Central memory CD4-positive, alpha-beta T cell (primary cell): ENCODE results near the gene RUFY4.
"Not testable (repeated sequence)": the region's sequence is repeated elsewhere in the genome, so short reads cannot be mapped to it uniquely, and the experiment has no call there.

ENCODE experiments used
- DNase-seq: peaks from one replicate; pipeline ENCODE4 v3.0.0; 2022

RUFY4 gene

DNA sequence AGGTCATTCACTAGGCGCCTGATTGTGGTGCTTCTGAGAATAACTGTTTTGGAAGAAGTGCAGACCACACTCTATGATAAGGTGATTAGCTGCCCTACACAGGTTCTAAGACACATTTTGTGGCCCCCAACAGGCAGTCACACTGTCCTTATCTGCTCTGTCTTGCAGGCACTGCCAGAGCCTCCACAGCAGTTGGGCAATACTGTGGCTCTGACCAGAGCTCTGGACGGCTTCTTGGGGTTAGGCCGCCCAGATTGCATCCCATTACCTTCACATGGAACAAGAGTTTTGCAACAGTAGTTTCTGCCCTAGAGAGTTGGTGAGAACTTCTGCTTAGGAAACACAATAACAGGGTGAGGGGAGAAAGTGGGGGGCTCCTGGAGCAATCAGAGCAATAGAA, 22.7 kb downstream of the RUFY4 start:
- DNase-seq, result no peak

DNA sequence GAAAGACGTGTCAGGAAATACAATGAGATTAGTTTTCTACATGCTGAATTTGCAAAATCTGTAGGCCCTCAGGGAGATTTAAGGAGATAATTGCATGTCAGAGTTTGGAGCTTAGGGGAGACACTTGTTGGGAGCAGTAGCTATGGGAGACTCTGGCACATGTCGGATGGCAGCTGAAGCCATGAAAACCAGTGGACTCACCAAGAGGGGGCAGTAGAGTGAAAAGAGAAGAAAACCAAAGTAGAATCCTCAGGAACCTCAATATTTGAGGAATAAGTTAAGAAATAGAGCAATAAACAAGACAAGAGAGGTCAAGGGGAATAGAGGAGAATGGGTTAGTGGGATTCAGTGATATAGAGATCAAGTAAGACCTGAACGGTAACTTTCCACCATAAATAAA, 24.8 kb downstream of the RUFY4 start:
- DNase-seq, result no peak

DNA sequence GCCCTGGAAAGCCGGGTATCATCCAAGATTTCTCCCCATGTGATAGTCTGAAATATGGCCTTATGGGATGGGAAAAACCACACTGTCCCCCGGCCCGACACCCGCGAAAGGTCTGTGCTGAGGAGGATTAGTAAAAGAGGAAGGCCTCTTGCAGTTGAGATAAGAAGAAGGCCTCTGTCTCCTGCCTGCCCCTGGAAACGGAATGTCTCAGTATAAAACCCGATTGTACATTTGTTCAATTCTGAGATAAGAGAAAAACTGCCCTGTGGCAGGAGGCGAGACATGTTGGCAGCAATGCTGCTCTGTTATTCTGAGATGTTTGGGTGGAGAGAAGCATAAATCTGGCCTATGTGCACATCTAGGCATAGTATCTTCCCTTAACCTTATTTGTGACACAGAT, 26.8 kb downstream of the RUFY4 start:
- DNase-seq, result no peak

DNA sequence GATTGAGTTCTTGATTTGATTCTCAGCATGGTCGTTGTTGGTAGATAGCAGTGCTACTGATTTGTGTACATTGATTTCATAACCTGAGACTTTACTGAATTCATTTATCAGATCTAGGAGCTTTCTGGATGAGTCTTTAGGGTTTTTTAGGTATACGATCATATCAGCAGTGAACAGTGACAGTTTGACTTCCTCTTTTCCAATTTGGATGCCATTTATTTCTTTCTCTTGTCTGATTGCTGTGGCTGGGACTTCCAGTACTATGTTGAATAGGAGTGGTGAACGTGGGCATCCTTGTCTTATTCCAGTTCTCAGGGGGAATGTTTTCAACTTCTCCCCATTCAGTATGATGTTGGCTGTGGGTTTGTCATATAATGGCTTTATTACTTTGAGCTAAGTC, 28.9 kb downstream of the RUFY4 start:
- no peak for DNase-seq

DNA sequence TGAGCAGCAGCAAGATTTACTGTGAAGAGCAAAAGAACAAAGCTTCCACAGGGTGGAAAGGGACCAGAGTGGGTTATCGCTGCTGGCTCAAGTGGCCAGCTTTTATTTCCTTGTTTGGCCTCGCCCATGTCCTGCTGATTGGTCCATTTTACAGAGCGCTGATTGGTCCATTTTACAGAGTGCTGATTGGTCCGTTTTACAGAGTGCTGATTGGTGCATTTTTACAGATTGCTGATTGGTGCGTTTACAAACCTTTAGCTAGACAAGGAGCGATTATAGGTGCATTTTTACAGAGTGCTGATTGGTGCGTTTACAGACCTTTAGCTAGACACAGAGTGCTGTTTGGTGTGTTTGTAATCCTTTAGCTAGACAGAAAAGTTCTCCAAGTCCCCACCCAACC, 39.8 kb downstream of the RUFY4 start:
- not testable (repeated sequence) for DNase-seq

DNA sequence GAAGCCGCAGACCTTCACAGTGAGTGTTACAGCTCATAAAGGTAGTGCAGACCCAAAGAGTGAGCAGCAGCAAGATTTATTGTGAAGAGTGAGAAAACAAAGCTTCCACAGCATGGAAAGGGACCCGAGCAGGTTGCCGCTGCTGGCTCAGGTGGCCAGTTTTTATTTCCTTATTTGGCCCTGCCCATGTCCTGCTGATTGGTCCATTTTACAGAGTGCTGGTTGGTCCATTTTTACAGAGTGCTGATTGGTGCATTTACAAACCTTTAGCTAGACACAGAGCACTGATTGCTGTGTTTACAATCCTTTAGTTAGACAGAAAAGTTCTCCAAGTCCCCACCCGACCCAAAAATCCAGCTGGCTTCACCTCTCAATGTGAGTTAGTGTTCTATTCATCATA, 52.7 kb downstream of the RUFY4 start:
- DNase-seq, result not testable (repeated sequence)

DNA sequence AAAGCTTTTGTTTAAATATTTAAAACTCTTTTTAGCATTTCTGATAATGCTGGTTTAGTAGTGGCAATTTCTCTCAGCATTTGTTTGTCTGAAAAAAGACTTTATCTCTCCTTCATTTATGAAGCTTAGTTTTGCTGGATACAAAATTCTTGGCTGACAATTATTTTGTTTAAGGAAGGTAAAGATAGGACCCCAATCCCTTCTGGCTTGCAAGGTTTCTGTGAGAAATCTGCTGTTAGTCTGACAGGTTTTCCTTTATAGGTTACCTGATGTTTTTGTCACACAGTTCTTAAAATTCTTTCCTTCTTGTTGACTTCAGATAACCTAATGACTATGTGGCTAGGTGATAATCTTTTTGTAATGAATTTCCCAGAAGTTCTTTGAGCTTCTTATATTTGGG, 53.2 kb downstream of the RUFY4 start:
- DNase-seq, result not testable (repeated sequence)

DNA sequence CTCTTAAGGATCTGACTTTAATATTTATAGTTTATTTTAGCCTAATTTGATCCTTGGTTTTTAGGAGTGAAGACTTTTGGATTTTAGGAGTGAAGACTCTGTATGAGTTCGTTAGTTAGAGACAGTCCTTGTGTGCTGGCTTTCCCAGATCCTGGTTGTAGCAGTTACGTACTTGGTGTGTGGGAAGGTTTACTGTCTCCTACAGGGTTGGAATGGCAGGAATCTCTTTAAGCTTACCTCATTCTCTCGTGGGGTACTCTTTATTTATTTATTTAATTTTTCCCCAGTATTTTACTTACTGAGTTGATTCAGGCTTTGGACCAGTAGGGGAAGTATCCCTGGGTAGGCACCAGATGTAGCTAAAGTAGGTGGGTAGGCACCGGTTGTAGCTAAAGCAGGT, 54.9 kb downstream of the RUFY4 start:
- DNase-seq, result no peak

DNA sequence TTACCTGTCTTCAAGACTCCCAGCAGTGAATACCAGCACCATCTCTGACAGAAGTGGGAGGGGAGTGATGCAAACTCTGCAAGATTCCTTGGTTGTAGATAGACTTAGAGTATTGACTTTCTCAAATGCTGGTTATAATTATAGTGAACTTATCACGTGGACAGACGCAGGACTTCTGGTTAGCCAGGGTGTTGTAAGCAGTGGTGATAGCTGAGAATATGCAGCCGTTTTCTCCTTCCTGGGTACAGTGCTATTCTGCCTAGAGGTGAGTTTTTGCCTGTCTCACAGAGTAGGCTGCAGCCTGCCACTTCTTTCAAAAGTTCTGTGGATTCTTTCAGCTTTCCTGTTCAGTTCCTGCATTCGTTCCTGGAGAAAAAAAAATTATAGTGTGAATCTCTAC, 56.0 kb downstream of the RUFY4 start:
- DNase-seq, result no peak

DNA sequence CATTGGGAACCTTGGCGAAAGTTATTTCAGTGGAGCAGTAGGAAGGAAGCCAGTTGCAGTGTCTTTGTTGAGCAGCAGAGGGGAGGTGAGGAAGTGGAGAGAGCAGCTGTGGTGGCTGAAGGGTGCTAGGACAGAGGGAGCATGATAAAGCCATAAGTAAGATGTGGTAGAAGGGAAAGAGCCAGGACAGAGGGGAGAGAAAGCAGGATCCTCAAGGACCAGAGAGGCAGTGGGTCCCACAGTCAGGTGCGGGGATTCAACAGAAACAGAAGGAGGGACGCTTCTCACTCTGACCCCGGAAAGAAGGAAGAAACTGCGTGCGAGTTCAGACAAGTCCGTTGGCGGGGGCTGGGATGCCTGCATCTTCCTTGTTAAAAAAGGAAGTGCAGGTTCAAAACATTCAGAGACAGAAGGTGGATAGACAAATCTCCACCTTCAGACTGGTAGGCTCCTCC, 56.6 kb downstream of the RUFY4 start, which contains the start of gene CXCR2:
Gene CXCR2, plus strand, starts transcription at position 403 of the 455 bp plus-strand sequence. CDS start 8,774 bp downstream, outside the sequence.
- no peak for DNase-seq

DNA sequence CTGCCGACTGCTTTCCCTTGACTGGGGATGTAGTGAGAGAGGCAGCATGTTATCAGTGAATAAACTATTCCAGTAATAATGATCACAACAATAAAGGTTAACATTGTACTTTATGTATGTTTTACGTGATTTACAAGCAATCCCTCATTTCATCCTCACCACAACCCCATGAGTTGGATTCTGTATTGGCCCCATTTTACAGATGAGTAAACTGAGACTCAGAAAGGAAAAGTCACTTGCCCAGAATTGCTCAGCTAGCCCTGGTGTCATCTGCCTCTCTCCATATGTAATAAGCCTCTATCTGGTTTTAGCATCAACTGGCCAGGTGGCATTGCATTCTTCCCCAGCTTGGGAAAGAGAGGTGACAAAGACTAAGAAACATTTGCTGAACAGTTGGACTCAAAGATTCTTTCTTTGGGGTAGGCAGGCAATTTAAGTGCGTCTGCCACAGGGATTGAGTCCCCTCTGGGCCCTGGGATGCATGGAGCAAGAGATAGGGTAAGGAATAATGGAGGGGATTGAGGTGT, 58.9 kb downstream of the RUFY4 start:
- no peak for DNase-seq

DNA sequence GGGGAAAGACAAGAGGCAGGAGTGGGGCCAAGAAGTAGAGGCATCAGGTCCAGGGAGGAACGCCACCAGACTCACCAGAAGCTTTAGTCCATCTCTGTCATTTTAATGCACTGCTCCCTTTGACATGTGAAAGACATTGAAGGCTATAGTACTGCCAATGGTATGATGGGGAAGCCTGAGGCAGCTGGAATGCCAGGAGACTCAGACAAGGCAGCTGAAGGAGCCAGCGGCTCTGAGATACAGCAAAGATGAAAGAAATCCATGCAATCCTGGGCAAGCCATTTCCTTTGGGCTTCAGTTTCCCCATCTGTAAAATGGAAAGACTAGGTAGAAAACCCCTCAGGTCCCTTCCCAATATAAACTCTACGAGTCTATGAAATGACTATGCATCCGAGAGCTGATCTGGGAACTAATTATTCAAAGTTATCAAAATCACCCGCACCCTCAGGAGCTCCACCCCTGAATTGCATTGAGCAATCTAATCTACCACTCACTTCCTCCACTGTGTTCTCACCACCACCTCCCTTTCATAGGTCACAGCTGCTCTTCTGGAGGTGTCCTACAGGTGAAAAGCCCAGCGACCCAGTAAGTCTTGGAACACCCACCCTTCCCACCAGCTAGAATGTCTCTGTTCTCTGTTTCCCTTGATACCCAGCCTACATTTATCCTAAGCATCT, 59.9 kb downstream of the RUFY4 start:
- DNase-seq, result no peak

DNA sequence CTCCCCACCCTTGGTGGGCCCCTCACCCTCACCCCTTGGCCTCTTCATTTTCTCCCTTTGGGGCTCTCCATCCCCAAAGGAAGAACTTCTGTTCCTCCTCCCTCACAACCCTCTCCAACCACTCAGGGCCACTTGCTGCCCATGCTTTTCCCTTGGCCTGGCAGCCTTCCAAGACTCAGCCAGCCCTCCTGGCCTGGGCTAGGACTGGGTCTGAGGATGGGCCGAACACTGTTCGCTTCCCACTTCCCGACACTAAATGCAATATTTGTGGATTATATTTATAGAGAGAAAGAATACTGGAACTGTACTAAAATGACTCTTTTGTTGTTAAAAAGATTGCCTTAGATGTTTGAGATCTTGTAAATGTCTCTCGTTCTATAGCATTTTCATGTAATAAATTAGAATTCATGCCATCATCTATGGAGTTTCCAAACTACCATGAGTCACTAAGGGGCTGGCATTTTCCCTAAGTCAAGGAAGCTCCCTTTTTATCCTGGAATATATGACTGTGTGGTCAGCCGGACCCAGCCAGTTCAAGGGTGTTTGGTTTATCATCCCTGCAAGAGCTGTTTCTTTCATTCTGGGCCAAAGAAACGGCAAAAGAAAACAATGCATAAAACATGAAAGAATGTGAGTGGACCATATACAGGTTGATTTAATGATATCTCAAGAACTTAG, 60.5 kb downstream of the RUFY4 start:
- DNase-seq, result no peak

DNA sequence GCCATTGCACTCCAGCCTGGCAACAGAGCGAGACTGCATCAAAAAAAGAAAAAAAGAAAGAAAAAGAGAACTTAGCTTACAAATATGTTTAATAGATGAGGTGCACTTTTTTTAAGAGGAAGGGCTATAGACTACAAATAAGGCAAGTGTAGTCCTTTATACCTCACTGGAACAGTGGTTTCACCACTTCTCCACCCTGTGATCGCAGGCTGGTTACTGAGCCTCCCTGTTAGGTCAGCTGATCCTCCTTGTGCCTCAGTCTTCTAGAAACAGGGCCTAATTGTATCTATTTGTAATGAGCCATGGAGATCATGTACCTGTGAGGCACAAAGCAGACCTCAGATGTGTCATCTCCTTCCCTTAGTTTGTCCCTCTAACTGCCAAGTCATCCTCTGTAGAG, 61.3 kb downstream of the RUFY4 start:
- no peak for DNase-seq

DNA sequence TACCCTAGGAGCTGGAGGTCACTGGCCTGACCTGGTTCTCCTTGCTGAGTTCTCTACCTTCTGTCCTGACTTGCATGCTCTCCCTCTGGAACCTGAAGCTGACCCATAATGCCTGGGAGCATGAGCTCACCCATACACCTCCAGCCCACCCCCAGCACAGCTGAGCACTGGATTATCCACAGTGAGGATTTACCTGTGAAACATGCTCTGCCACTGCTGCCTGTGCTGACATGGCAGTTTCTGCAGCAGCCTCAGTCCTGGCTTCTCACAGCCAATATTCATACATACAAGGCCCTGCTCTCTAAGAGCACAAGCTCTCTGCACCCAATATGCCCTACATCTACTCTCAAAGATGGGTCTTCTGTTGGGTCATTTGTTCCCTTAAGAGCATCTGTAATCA, 61.8 kb downstream of the RUFY4 start:
- no peak for DNase-seq

DNA sequence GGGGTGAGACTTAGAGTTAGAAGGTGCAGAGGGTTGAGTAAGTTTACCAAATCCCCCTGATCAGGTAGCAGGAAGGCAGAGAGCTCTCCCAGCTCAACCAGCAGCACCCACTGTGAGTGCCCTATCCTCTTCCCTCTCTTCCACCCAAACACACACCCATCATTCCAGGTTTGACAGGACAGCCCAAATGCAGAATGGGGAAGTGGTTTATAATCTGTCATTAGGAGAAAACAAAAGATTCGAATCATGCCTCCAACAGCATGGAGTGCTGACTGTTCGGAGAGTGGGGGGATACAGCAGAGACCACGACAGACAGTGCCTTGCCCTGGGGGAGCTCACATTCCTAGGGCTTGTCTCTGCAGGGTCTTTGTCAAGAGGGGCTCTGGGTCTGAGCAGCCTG, 68.5 kb downstream of the RUFY4 start:
- DNase-seq, result no peak

DNA sequence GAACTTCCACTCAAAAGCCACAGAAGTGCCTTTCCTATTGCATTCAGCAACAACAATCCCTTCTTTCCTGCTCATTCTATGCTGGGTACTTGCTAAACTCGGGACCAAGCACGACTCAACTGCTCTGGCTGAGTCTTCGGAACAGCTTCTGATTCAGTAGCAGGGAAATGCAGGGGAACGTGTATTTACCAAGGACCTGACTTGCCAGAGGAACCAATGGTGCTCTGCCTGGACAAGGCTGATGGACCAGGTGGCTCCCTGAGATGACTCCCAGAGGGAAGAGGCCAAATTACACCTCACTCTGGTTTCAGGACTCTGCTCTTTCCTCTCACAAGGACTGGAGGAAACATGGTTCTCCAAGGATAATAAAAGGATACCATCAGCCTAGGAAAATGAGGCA, 69.0 kb downstream of the RUFY4 start:
- DNase-seq, result no peak
